GM12872 (cell line): ENCODE results near the gene COL4A5.

Source experiments
- CTCF ChIP-seq: IDR thresholded peaks from 3 replicates; pipeline ENCODE4 v1.5.1; 2011; ENCODE audit warnings: low read depth, mild to moderate bottlenecking, low read length, moderate library complexity; ENCODE audit not compliant: insufficient read depth

The COL4A5 gene

GRCh38 chrX:108439426-108439942 is at the start of gene COL4A5:
COL4A5 (plus strand) TSS chrX:108439838; CDS start chrX:108440126, 288 bp downstream.
- TF ChIP-seq CTCF, result no peak

- TF ChIP-seq CTCF, result no peak
Measured at GRCh38 chrX:108396188-108396891, 43.3 kb upstream of the COL4A5 start.

GRCh38 chrX:108396986-108397385 is 42.7 kb upstream of the COL4A5 start:
- TF ChIP-seq CTCF, result no peak

- no peak for TF ChIP-seq CTCF
Measured at GRCh38 chrX:108397627-108398391, 41.8 kb upstream of the COL4A5 start.

- TF ChIP-seq CTCF, result no peak
Measured at GRCh38 chrX:108399418-108400165, 40.0 kb upstream of the COL4A5 start.

- no peak for TF ChIP-seq CTCF
Measured at GRCh38 chrX:108412783-108413182, 26.9 kb upstream of the COL4A5 start.

- no peak for TF ChIP-seq CTCF
Measured at GRCh38 chrX:108415146-108415545, 24.5 kb upstream of the COL4A5 start.
